IMR-90 (cell line): ENCODE data around the gene MAFB. TPM values are rescaled to one million over a fixed set of nuclear protein-coding genes. Genes with fewer than 3 reads are reported as not detected.

Source experiments
- ATAC-seq: fragments of 200-7000 bp; cut with Tn5 transposase; 2 replicates; pipeline ENCODE4 v1.9.1; 2020; ENCODE audit warnings: low read depth, mild to moderate bottlenecking, moderate library complexity
- BruUV-seq: library from RNA; stranded (reverse); fragments of 400-500 nt; replicated peaks from 2 replicates; lab custom pipeline; 2021; lab: Mats Ljungman, UMichigan
- CTCF ChIA-PET: fragments of 300-600 bp; formaldehyde crosslinking; extraction: SDS; loops from one replicate; lab custom pipeline; 2021; ENCODE audit warnings: antibody characterized with exemption; lab: Yijun Ruan, JAX
- POLR2A ChIA-PET: fragments of 300-600 bp; sonication (Branson Sonifier 250); formaldehyde crosslinking; loops from one replicate; lab custom pipeline; 2022; ENCODE audit warnings: antibody characterized with exemption; ENCODE audit not compliant: unreplicated experiment; lab: Charles Lee
- DNase-seq: peaks from one replicate; pipeline ENCODE4 v3.0.0; 2013
- H2AFZ ChIP-seq: replicated peaks from 2 replicates; pipeline ENCODE3; 2013; ENCODE audit warnings: low read length, mild to moderate bottlenecking; ENCODE audit not compliant: poor library complexity
- H2AK5ac ChIP-seq: 2 replicates; pipeline ENCODE4 v1.6.1; 2013; ENCODE audit warnings: low read depth, low read length, inconsistent platforms
- H2AK9ac ChIP-seq: replicated peaks from 2 replicates; pipeline ENCODE3; 2013; ENCODE audit warnings: mild to moderate bottlenecking, low read depth, low read length, moderate library complexity; ENCODE audit not compliant: poor library complexity
- H2BK120ac ChIP-seq: 2 replicates; pipeline ENCODE4 v1.6.1; 2013; ENCODE audit warnings: low read depth, low read length, inconsistent platforms
- H2BK15ac ChIP-seq: 3 replicates; pipeline ENCODE4 v1.6.1; 2013; ENCODE audit warnings: low read depth, low read length, inconsistent platforms
- H2BK20ac ChIP-seq: 2 replicates; pipeline ENCODE4 v1.6.1; 2013; ENCODE audit warnings: low read depth, mild to moderate bottlenecking, inconsistent platforms, low read length, moderate library complexity
- H2BK5ac ChIP-seq: 2 replicates; pipeline ENCODE4 v1.6.1; 2013; ENCODE audit warnings: mild to moderate bottlenecking, low read depth, low read length, inconsistent platforms; ENCODE audit not compliant: poor library complexity, severe bottlenecking
- H3K14ac ChIP-seq: replicated peaks from 2 replicates; pipeline ENCODE4 v1.6.1; 2013; ENCODE audit warnings: low read depth, low read length, inconsistent platforms
- H3K18ac ChIP-seq: 2 replicates; pipeline ENCODE4 v1.6.1; 2013; ENCODE audit warnings: low read depth, low read length, control low read depth
- H3K23ac ChIP-seq: 2 replicates; pipeline ENCODE4 v1.6.1; 2013; ENCODE audit warnings: low read depth, low read length, inconsistent platforms
- H3K27ac ChIP-seq: 2 replicates; pipeline ENCODE4 v1.5.1; 2013; ENCODE audit warnings: mild to moderate bottlenecking, control low read depth, low read length; ENCODE audit not compliant: insufficient read depth
- H3K27me3 ChIP-seq: 2 replicates; pipeline ENCODE4 v1.6.1; 2013; ENCODE audit warnings: low read length; ENCODE audit not compliant: control insufficient read depth, insufficient read depth
- H3K36me3 ChIP-seq: 2 replicates; pipeline ENCODE4 v1.6.1; 2013; ENCODE audit warnings: low read length, mixed read lengths; ENCODE audit not compliant: control insufficient read depth, insufficient read depth
- H3K4ac ChIP-seq: 2 replicates; pipeline ENCODE4 v1.6.1; 2013; ENCODE audit warnings: low read depth, low read length, inconsistent platforms
- H3K4me1 ChIP-seq: 2 replicates; pipeline ENCODE4 v1.6.1; 2013; ENCODE audit warnings: low read length, mixed read lengths; ENCODE audit not compliant: control insufficient read depth, insufficient read depth
- H3K4me2 ChIP-seq: 2 replicates; pipeline ENCODE4 v1.6.1; 2013; ENCODE audit warnings: low read depth, mild to moderate bottlenecking, control low read depth, low read length, moderate library complexity
- H3K4me3 ChIP-seq: 2 replicates; pipeline ENCODE4 v1.5.1; 2013; ENCODE audit warnings: low read depth, mild to moderate bottlenecking, control low read depth, low read length, moderate library complexity; ENCODE audit not compliant: insufficient read depth
- H3K56ac ChIP-seq: 2 replicates; pipeline ENCODE4 v1.6.1; 2013; ENCODE audit warnings: low read length, inconsistent platforms; ENCODE audit not compliant: insufficient read depth; ENCODE audit errors: extremely low read depth
- H3K79me1 ChIP-seq, 2 experiments: 2 replicates each; pipeline ENCODE4 v1.6.1; 2013; ENCODE audit warnings: low read length in 2 of 2, inconsistent platforms in 1 of 2, low read depth in 1 of 2
- H3K9ac ChIP-seq: 2 replicates; pipeline ENCODE4 v1.6.1; 2013; ENCODE audit warnings: low read depth, low read length, control low read depth
- H3K9me1 ChIP-seq: 2 replicates; pipeline ENCODE4 v1.6.1; 2013; ENCODE audit warnings: low read length, inconsistent platforms; ENCODE audit not compliant: insufficient read depth
- H3K9me3 ChIP-seq: 2 replicates; pipeline ENCODE4 v1.6.1; 2013; ENCODE audit warnings: low read length; ENCODE audit not compliant: control insufficient read depth, insufficient read depth
- H4K20me1 ChIP-seq: 2 replicates; pipeline ENCODE4 v1.6.1; 2013; ENCODE audit warnings: low read length, inconsistent platforms; ENCODE audit not compliant: insufficient read depth
- H4K5ac ChIP-seq: 2 replicates; pipeline ENCODE4 v1.6.1; 2013; ENCODE audit warnings: mild to moderate bottlenecking, low read depth, low read length, control low read depth
- H4K8ac ChIP-seq, 2 experiments: 2 replicates each; pipeline ENCODE4 v1.6.1; 2013; ENCODE audit warnings: low read depth in 2 of 2, low read length in 2 of 2, control low read depth in 1 of 2, inconsistent platforms in 1 of 2
- H4K91ac ChIP-seq: 2 replicates; pipeline ENCODE4 v1.6.1; 2013; ENCODE audit warnings: low read depth, low read length, inconsistent platforms; ENCODE audit not compliant: insufficient read depth
- POLR2A ChIP-seq: IDR thresholded peaks from 2 replicates; pipeline ENCODE4 v1.6.1; 2012; ENCODE audit warnings: mild to moderate bottlenecking, low read depth, low read length
- WGBS, 2 experiments: methylation state at CpG; one replicate each; pipeline versions ENCODE4 v1.1.5 to v1.1.7; 2013; ENCODE audit warnings: missing lambda C conversion rate in 2 of 2; ENCODE audit not compliant: insufficient read length in 1 of 2; ENCODE audit errors: extremely low coverage in 2 of 2; 5-methylcytosine and 5-hydroxymethylcytosine counted together
- dilution Hi-C: fragments of 300-500 bp; cut with HindIII; formaldehyde crosslinking; loops from one replicate; pipeline ENCODE4 v1.14.3; 2018; ENCODE audit warnings: low sequenced_read_pairs; ENCODE audit not compliant: unreplicated experiment
- in situ Hi-C: fragments of 300-500 bp; cut with MboI; formaldehyde crosslinking; loops from 3 replicates; pipeline ENCODE4 v1.14.3; 2019; ENCODE audit warnings: low sequenced_read_pairs, inconsistent platforms, mixed read lengths
- intact Hi-C: fragments of 100-400 bp; cut with micrococcal nuclease; formaldehyde crosslinking; loops from 2 replicates; pipeline ENCODE4 v1.10.0; 2022
- polyA plus RNA-seq, 3 experiments: library from polyadenylated mRNA; depleted of rRNA; stranded (reverse); fragments of >200 nt; gene quantifications; 2 replicates each; pipeline ENCODE4 v1.2.3, GENCODE V29; 2012; ENCODE audit warnings: low replicate concordance in 1 of 3
- total RNA-seq: library from RNA; depleted of rRNA; stranded (reverse); fragments of >200 nt; gene quantifications from 2 replicates; pipeline ENCODE4 v1.2.3, GENCODE V29; 2012

Gene MAFB
- total and polyA plus RNA-seq, 2 of the 4 experiments (the other 2 are of a cell fraction) = 0.07 TPM; not detected in 1

- H3K9ac ChIP-seq = no peak overlapping the region
- no peaks in the 10 kb centered on the region for H3K9me3 ChIP-seq
- no peak overlapping the region for H4K8ac ChIP-seq
- BruUV-seq = no TSS peak
- no peak for TF ChIP-seq POLR2A
- dilution Hi-C loops (no loop called here), in situ Hi-C loops (no loop called here), intact Hi-C loops (no loop called here)
- DNase-seq (no peak), ATAC-seq (no peak)
- no peak overlapping the region for H2BK15ac ChIP-seq
- H3K79me1 ChIP-seq = no peaks in the 10 kb centered on the region
- H3K4me1 ChIP-seq = no peaks in the 10 kb centered on the region
- no peak overlapping the region for H3K4me3 ChIP-seq
- H2BK5ac ChIP-seq = no peak overlapping the region
- no peaks in the 10 kb centered on the region; the same call in 1 of the 2 replicates for H3K27me3 ChIP-seq
- H4K20me1 ChIP-seq = no peaks in the 10 kb centered on the region
- no peaks in the 10 kb centered on the region for H3K36me3 ChIP-seq
- H4K5ac ChIP-seq = no peak overlapping the region
- H3K4ac ChIP-seq = no peak overlapping the region
- POLR2A ChIA-PET = no interaction called here
- H2AK9ac ChIP-seq = no peak overlapping the region
- no peak overlapping the region for H3K18ac ChIP-seq
- no peak overlapping the region for H2AK5ac ChIP-seq
- no peak overlapping the region for H2BK120ac ChIP-seq
- H2BK20ac ChIP-seq = no peak overlapping the region
- no peak overlapping the region for H2AFZ ChIP-seq
- CTCF ChIA-PET = no interaction called here
- WGBS, 2 experiments = 23% methylated on average over 2 of the region's 5 CpGs; no CpG with 5 or more reads in 1 of the 2 experiments
- H3K23ac ChIP-seq = no peak overlapping the region
- no peak overlapping the region for H4K91ac ChIP-seq
- peaks cover 3% of the 10 kb centered on the region; the same call in 1 of the 2 replicates for H3K9me1 ChIP-seq
- H3K4me2 ChIP-seq = no peak overlapping the region
- no peak overlapping the region for H3K14ac ChIP-seq
- H3K27ac ChIP-seq = no peak overlapping the region
- no peak overlapping the region for H3K56ac ChIP-seq
Measured at GRCh38 chr20:40643891-40644290, 45.1 kb downstream of the MAFB start.
